Measurements from ENCODE around the gene TEX101.
"Not testable (repeated sequence)": the region's sequence is repeated elsewhere in the genome, so short reads cannot be mapped to it uniquely, and the experiment has no call there.

Gene TEX101

GRCh38 chr19:43439709-43440063, 25.0 kb downstream of the TEX101 start:
- TF ChIP-seq CTCF (IDR thresholded peaks at IDR 0.05; ENCODE audit: control insufficient read depth, insufficient read depth, low read depth, low read length, missing control alignments): no peak
- no peak for DNase-seq (ENCODE audit: low read depth)
- H3K4me3 ChIP-seq (ENCODE audit: control insufficient read depth, low read depth, low read length): no peak overlapping the region

GRCh38 chr19:43441716-43442115, 27.0 kb downstream of the TEX101 start:
- no peak for DNase-seq (ENCODE audit: low read depth)
- no peak overlapping the region for H3K4me3 ChIP-seq (ENCODE audit: control insufficient read depth, low read depth, low read length)
- no peak for TF ChIP-seq CTCF (IDR thresholded peaks at IDR 0.05; ENCODE audit: control insufficient read depth, insufficient read depth, low read depth, low read length, missing control alignments)

- not testable (repeated sequence) for DNase-seq (ENCODE audit: low read depth); H3K4me3 ChIP-seq (ENCODE audit: control insufficient read depth, low read depth, low read length)
These were observed 29.4 kb downstream of the TEX101 start for GRCh38 chr19:43444091-43444490.

GRCh38 chr19:43444531-43445287, 30.0 kb downstream of the TEX101 start:
- no peak overlapping the region for H3K4me3 ChIP-seq (ENCODE audit: control insufficient read depth, low read depth, low read length)
- no peak for DNase-seq (ENCODE audit: low read depth)
- no peak for TF ChIP-seq CTCF (IDR thresholded peaks at IDR 0.05; ENCODE audit: control insufficient read depth, insufficient read depth, low read depth, low read length, missing control alignments)

- TF ChIP-seq CTCF (IDR thresholded peaks at IDR 0.05; ENCODE audit: control insufficient read depth, insufficient read depth, low read depth, low read length, missing control alignments): no peak
- H3K4me3 ChIP-seq (ENCODE audit: control insufficient read depth, low read depth, low read length): no peak overlapping the region
- DNase-seq (ENCODE audit: low read depth): no peak
These were observed 30.7 kb downstream of the TEX101 start for GRCh38 chr19:43445426-43445825.

GRCh38 chr19:43446746-43447489, 32.2 kb downstream of the TEX101 start:
- no peak overlapping the region for H3K4me3 ChIP-seq (ENCODE audit: control insufficient read depth, low read depth, low read length)
- DNase-seq (ENCODE audit: low read depth): no peak
- TF ChIP-seq CTCF (IDR thresholded peaks at IDR 0.05; ENCODE audit: control insufficient read depth, insufficient read depth, low read depth, low read length, missing control alignments): peak; percentile 94

- DNase-seq (ENCODE audit: low read depth): no peak
- no peak for TF ChIP-seq CTCF (IDR thresholded peaks at IDR 0.05; ENCODE audit: control insufficient read depth, insufficient read depth, low read depth, low read length, missing control alignments)
- H3K4me3 ChIP-seq (ENCODE audit: control insufficient read depth, low read depth, low read length): no peak overlapping the region
These were observed 33.0 kb downstream of the TEX101 start for GRCh38 chr19:43447655-43448054.

Data from AG09309 (cell line).